GM19023 (cell line): ENCODE data around the gene USP13.

Source experiments
- ATAC-seq: cut with Tn5 transposase; IDR thresholded peaks from one replicate; pipeline ENCODE4 v1.9.1; 2021; ENCODE audit warnings: mild to moderate bottlenecking, moderate library complexity; ENCODE audit not compliant: unreplicated experiment

USP13 gene

DNA sequence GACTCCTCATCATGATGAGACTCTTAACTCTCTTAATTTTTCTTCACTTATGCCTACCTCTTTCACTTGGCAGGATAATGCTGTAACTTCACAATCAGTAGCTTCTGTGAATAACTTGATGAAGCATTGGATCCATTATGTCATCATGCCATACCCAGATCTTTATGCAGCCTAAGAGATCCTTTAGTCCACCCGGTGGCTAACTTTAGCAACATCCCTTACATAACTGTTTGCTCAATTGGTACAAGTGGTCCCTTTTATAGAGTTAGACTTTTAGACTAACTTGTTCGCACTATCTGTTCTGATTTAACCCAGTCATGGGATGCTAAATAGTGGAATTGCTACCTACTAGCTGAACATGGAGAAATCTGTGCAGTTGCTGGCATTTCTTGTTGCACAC, 184.5 kb downstream of the USP13 start:
- ATAC-seq = no peak
